ENCODE data around the gene SOBP.

Gene SOBP

DNA sequence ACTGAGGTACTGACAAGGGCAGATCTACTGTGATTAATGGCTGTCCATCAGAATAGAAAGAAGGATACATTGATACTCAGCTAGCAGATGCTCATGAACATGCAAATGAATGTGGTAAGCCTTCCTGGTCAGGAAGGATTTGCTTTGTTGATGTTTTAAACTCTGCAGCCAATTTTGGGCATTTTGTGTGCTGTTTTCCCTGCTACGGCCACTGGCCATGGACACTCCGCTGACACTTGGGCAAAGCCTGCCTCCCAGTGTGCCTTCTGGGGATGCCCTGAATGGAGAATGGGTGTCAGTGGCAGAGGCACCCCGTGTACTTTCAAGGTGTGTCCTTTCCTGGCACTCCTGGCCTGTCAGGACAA lies 113.1 kb downstream of the SOBP start:
- ATAC-seq: no peak; the same call in 2 of the 3 replicates

DNA sequence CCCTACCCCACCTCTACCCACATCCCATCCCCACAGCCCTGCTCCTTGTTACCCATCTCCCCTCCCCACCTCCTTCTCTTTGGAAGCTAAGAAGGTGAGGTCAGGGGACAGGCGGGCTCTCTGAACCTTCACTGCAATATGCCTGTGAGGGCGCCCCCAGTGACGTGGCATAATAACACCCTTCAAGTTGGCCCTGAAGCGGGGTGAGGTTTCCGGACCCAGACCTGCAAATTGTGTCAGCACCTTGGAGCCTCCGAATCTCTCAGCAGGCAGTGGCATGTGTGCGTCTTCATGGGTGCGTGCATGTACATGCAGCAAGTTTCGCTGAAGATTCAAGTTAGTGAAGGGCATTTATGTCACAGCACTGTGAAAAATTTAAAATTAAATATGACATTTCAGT lies 114.6 kb downstream of the SOBP start:
- TF ChIP-seq BACH2 (CRISPR knock-in tag; IDR thresholded peaks at IDR 0.05; ENCODE audit: borderline replicate concordance): no peak
- no peak for TF ChIP-seq ZFP30 (CRISPR knock-in tag; IDR thresholded peaks at IDR 0.05)
- TF ChIP-seq ZNF8 (CRISPR knock-in tag; IDR thresholded peaks at IDR 0.05): no peak
- no peak for TF ChIP-seq SNAI2 (CRISPR knock-in tag; IDR thresholded peaks at IDR 0.05)
- TF ChIP-seq TOX (CRISPR knock-in tag; IDR thresholded peaks at IDR 0.05; ENCODE audit: borderline replicate concordance): no peak
- TF ChIP-seq ZNF70 (CRISPR knock-in tag; IDR thresholded peaks at IDR 0.05): no peak
- no peak for TF ChIP-seq GLIS3 (CRISPR knock-in tag; IDR thresholded peaks at IDR 0.05)
- TF ChIP-seq ZFP3 (CRISPR knock-in tag; IDR thresholded peaks at IDR 0.05): no peak
- TF ChIP-seq ISL1 (CRISPR knock-in tag; IDR thresholded peaks at IDR 0.05): no peak
- no peak for TF ChIP-seq RARB (CRISPR knock-in tag; IDR thresholded peaks at IDR 0.05)
- no peak for TF ChIP-seq ARNTL (CRISPR knock-in tag; IDR thresholded peaks at IDR 0.05; ENCODE audit: borderline replicate concordance, low read depth)
- TF ChIP-seq ESRRG (CRISPR knock-in tag; IDR thresholded peaks at IDR 0.05): no peak
- TF ChIP-seq ZNF565 (CRISPR knock-in tag; conservative IDR thresholded peaks at IDR 0.05; ENCODE audit: low read depth): no peak
- TF ChIP-seq, protein P1, sequence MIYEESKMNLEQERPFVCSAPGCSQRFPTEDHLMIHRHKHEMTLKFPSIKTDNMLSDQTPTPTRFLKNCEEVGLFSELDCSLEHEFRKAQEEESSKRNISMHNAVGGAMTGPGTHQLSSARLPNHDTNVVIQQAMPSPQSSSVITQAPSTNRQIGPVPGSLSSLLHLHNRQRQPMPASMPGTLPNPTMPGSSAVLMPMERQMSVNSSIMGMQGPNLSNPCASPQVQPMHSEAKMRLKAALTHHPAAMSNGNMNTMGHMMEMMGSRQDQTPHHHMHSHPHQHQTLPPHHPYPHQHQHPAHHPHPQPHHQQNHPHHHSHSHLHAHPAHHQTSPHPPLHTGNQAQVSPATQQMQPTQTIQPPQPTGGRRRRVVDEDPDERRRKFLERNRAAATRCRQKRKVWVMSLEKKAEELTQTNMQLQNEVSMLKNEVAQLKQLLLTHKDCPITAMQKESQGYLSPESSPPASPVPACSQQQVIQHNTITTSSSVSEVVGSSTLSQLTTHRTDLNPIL (CRISPR knock-in tag; IDR thresholded peaks at IDR 0.05; ENCODE audit: low read depth): no peak
- TF ChIP-seq, protein P2, sequence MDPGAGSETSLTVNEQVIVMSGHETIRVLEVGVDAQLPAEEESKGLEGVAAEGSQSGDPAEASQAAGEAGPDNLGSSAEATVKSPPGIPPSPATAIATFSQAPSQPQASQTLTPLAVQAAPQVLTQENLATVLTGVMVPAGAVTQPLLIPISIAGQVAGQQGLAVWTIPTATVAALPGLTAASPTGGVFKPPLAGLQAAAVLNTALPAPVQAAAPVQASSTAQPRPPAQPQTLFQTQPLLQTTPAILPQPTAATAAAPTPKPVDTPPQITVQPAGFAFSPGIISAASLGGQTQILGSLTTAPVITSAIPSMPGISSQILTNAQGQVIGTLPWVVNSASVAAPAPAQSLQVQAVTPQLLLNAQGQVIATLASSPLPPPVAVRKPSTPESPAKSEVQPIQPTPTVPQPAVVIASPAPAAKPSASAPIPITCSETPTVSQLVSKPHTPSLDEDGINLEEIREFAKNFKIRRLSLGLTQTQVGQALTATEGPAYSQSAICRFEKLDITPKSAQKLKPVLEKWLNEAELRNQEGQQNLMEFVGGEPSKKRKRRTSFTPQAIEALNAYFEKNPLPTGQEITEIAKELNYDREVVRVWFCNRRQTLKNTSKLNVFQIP (CRISPR knock-in tag; IDR thresholded peaks at IDR 0.05; ENCODE audit: borderline replicate concordance, low read depth): no peak
- no peak for TF ChIP-seq PPARA (CRISPR knock-in tag; IDR thresholded peaks at IDR 0.05; ENCODE audit: borderline replicate concordance)
- TF ChIP-seq CSDC2 (CRISPR knock-in tag; IDR thresholded peaks at IDR 0.05): no peak
- TF ChIP-seq TCF4 (CRISPR knock-in tag; IDR thresholded peaks at IDR 0.05; ENCODE audit: borderline replicate concordance): no peak
- no peak for TF ChIP-seq TSHZ2 (CRISPR knock-in tag; IDR thresholded peaks at IDR 0.05)
- ATAC-seq: no peak

More for the DNA sequence above, 113.1 kb downstream of the SOBP start:
- TF ChIP-seq SNAI2 (CRISPR knock-in tag; IDR thresholded peaks at IDR 0.05) (no peak), GLIS3 (CRISPR knock-in tag; IDR thresholded peaks at IDR 0.05) (no peak), ZFP30 (CRISPR knock-in tag; IDR thresholded peaks at IDR 0.05) (no peak), TSHZ2 (CRISPR knock-in tag; IDR thresholded peaks at IDR 0.05) (no peak), OSR1 (CRISPR knock-in tag; IDR thresholded peaks at IDR 0.05) (no peak), ZNF70 (CRISPR knock-in tag; IDR thresholded peaks at IDR 0.05) (no peak), ISL1 (CRISPR knock-in tag; IDR thresholded peaks at IDR 0.05) (no peak), CSDC2 (CRISPR knock-in tag; IDR thresholded peaks at IDR 0.05) (no peak), ARNTL (CRISPR knock-in tag; IDR thresholded peaks at IDR 0.05; ENCODE audit: borderline replicate concordance, low read depth) (no peak), TCF4 (CRISPR knock-in tag; IDR thresholded peaks at IDR 0.05; ENCODE audit: borderline replicate concordance) (no peak), ZFP3 (CRISPR knock-in tag; IDR thresholded peaks at IDR 0.05) (no peak), TOX (CRISPR knock-in tag; IDR thresholded peaks at IDR 0.05; ENCODE audit: borderline replicate concordance) (no peak), ZNF565 (CRISPR knock-in tag; conservative IDR thresholded peaks at IDR 0.05; ENCODE audit: low read depth) (no peak), BACH2 (CRISPR knock-in tag; IDR thresholded peaks at IDR 0.05; ENCODE audit: borderline replicate concordance) (no peak), PPARA (CRISPR knock-in tag; IDR thresholded peaks at IDR 0.05; ENCODE audit: borderline replicate concordance) (no peak), ZC3H10 (CRISPR knock-in tag; IDR thresholded peaks at IDR 0.05) (no peak), ESRRG (CRISPR knock-in tag; IDR thresholded peaks at IDR 0.05) (no peak)
- TF ChIP-seq, protein P3, sequence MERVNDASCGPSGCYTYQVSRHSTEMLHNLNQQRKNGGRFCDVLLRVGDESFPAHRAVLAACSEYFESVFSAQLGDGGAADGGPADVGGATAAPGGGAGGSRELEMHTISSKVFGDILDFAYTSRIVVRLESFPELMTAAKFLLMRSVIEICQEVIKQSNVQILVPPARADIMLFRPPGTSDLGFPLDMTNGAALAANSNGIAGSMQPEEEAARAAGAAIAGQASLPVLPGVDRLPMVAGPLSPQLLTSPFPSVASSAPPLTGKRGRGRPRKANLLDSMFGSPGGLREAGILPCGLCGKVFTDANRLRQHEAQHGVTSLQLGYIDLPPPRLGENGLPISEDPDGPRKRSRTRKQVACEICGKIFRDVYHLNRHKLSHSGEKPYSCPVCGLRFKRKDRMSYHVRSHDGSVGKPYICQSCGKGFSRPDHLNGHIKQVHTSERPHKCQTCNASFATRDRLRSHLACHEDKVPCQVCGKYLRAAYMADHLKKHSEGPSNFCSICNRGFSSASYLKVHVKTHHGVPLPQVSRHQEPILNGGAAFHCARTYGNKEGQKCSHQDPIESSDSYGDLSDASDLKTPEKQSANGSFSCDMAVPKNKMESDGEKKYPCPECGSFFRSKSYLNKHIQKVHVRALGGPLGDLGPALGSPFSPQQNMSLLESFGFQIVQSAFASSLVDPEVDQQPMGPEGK (CRISPR knock-in tag; IDR thresholded peaks at IDR 0.05; ENCODE audit: borderline replicate concordance): no peak

Data from SK-N-SH treated with all-trans-retinoic acid at 6 μM for 48 hours (cell line).